HepG2 (cell line): ENCODE measurements around the gene SLC43A1. TPM values are rescaled to one million over a fixed set of nuclear protein-coding genes. Genes with fewer than 3 reads are reported as not detected.
A peak's percentile ranks its signal among the peaks of the same experiment; 100 is the strongest.

ENCODE experiments used
- AGO2 ChIP-seq: fragments of 200-400 bp; formaldehyde crosslinking; optimal IDR thresholded peaks from 2 replicates; pipeline ENCODE3; 2017; ENCODE audit warnings: mild to moderate bottlenecking, low read depth, low read length, moderate library complexity
- ETV6 ChIP-seq: sonication (generic); formaldehyde crosslinking; conservative IDR thresholded peaks from 2 replicates; pipeline ENCODE4 v1.4.0; 2020; ENCODE audit warnings: missing genetic modification reagents
- FOSL2 ChIP-seq: sonication (generic); formaldehyde crosslinking; IDR thresholded peaks from 2 replicates; pipeline ENCODE4 v1.4.0; 2020; ENCODE audit warnings: missing genetic modification reagents
- GABPB1 ChIP-seq: IDR thresholded peaks from 2 replicates; pipeline ENCODE4 v1.6.1; 2016; ENCODE audit warnings: mild to moderate bottlenecking, missing genetic modification reagents, moderate library complexity, missing compliant biosample characterization
- HDAC2 ChIP-seq: sonication (generic); formaldehyde crosslinking; IDR thresholded peaks from 2 replicates; pipeline ENCODE4 v1.4.0; 2020; ENCODE audit warnings: missing genetic modification reagents
- MED1 ChIP-seq: sonication (generic); formaldehyde crosslinking; IDR thresholded peaks from 2 replicates; pipeline ENCODE4 v1.4.0; 2020; ENCODE audit warnings: missing genetic modification reagents
- NFYC ChIP-seq: IDR thresholded peaks from 2 replicates; pipeline ENCODE4 v1.6.1; 2016; ENCODE audit warnings: missing genetic modification reagents, missing compliant biosample characterization
- NONO ChIP-seq, 2 experiments: fragments of 450-650 bp in 1 of 2; sonication (generic) in 1 of 2; formaldehyde crosslinking in 1 of 2; IDR thresholded peaks in 1 of 2; conservative IDR thresholded peaks in 1 of 2; 2 replicates each; pipeline versions ENCODE4 v1.6.1 to v1.8.0; 2017 to 2022; ENCODE audit warnings: mild to moderate bottlenecking in 1 of 2, missing genetic modification reagents in 1 of 2, moderate library complexity in 1 of 2
- SAP130 ChIP-seq: IDR thresholded peaks from 2 replicates; pipeline ENCODE4 v1.6.1; 2016; ENCODE audit warnings: low read depth
- SP4 ChIP-seq: sonication (generic); formaldehyde crosslinking; IDR thresholded peaks from 2 replicates; pipeline ENCODE4 v1.8.1; 2023; ENCODE audit warnings: mild to moderate bottlenecking, missing genetic modification reagents
- YY1 ChIP-seq: IDR thresholded peaks from 2 replicates; pipeline ENCODE4 v1.6.1; 2011; ENCODE audit warnings: low read length, low read depth, moderate library complexity, mild to moderate bottlenecking; ENCODE audit not compliant: insufficient read depth, insufficient replicate concordance
- ZFP1 ChIP-seq: IDR thresholded peaks from 2 replicates; pipeline ENCODE4 v1.6.1; 2016
- ZFY ChIP-seq: sonication (generic); formaldehyde crosslinking; IDR thresholded peaks from 2 replicates; pipeline ENCODE4 v1.4.0; 2020; ENCODE audit warnings: missing genetic modification reagents
- ZNF124 ChIP-seq: sonication (generic); formaldehyde crosslinking; IDR thresholded peaks from 2 replicates; pipeline ENCODE4 v1.4.0; 2020; ENCODE audit warnings: missing genetic modification reagents
- ZNF235 ChIP-seq: sonication (generic); formaldehyde crosslinking; IDR thresholded peaks from 2 replicates; pipeline ENCODE4 v1.8.1; 2023; ENCODE audit warnings: mild to moderate bottlenecking, missing genetic modification reagents, borderline replicate concordance
- ZNF263 ChIP-seq: sonication (generic); formaldehyde crosslinking; IDR thresholded peaks from 2 replicates; pipeline ENCODE4 v1.4.0; 2020; ENCODE audit warnings: missing genetic modification reagents
- ZNF331 ChIP-seq: sonication (generic); formaldehyde crosslinking; IDR thresholded peaks from 2 replicates; pipeline ENCODE4 v1.4.0; 2020; ENCODE audit warnings: missing genetic modification reagents
- ZNF564 ChIP-seq: sonication (generic); formaldehyde crosslinking; IDR thresholded peaks from 2 replicates; pipeline ENCODE4 v1.8.1; 2023; ENCODE audit warnings: mild to moderate bottlenecking, missing genetic modification reagents
- polyA plus RNA-seq, 8 experiments: library from polyadenylated mRNA; depleted of rRNA in 3 of 8; stranded (reverse) in 7 of 8; unstranded in 1 of 8; fragments of >200 nt; fragmentation: Illumina TruSeq in 4 of 8; extraction: Trizol in 4 of 8; gene quantifications; 2 replicates each; pipeline versions ENCODE4 v1.2.1 to v1.2.3, GENCODE V29; 2011 to 2016; ENCODE audit warnings: low read depth in 4 of 8, missing spikeins in 1 of 8, mixed read lengths in 1 of 8; ENCODE audit not compliant: insufficient read depth in 1 of 8
- total RNA-seq, 5 experiments: library from RNA; depleted of rRNA; stranded (reverse); fragments of >200 nt; fragmentation: Illumina TruSeq; extraction: Trizol; gene quantifications; 2 replicates each; pipeline ENCODE4 v1.2.3, GENCODE V29; 2016; ENCODE audit warnings: low read depth in 1 of 5
- TF ChIP-seq, protein P1 (sequence below): IDR thresholded peaks from 2 replicates; pipeline ENCODE4 v1.4.0; 2020; ENCODE audit warnings: mild to moderate bottlenecking, missing genetic modification reagents
- TF ChIP-seq, protein P2 (sequence below): sonication (generic); formaldehyde crosslinking; IDR thresholded peaks from 2 replicates; pipeline ENCODE4 v1.5.0; 2020; ENCODE audit warnings: mild to moderate bottlenecking, missing genetic modification reagents, moderate library complexity
- TF ChIP-seq, protein P3 (sequence below): IDR thresholded peaks from 2 replicates; pipeline ENCODE4 v1.6.1; 2012; ENCODE audit warnings: low read depth, low read length, improper control_type of control experiment
- TF ChIP-seq, protein P4 (sequence below): IDR thresholded peaks from 2 replicates; pipeline ENCODE4 v1.6.1; 2016

Gene SLC43A1
- total and polyA plus RNA-seq, 2 of the 13 experiments (the other 11 are each of a cell fraction or from before 2014, with no cell fraction given), result 72.3 to 87.6 TPM

DNA sequence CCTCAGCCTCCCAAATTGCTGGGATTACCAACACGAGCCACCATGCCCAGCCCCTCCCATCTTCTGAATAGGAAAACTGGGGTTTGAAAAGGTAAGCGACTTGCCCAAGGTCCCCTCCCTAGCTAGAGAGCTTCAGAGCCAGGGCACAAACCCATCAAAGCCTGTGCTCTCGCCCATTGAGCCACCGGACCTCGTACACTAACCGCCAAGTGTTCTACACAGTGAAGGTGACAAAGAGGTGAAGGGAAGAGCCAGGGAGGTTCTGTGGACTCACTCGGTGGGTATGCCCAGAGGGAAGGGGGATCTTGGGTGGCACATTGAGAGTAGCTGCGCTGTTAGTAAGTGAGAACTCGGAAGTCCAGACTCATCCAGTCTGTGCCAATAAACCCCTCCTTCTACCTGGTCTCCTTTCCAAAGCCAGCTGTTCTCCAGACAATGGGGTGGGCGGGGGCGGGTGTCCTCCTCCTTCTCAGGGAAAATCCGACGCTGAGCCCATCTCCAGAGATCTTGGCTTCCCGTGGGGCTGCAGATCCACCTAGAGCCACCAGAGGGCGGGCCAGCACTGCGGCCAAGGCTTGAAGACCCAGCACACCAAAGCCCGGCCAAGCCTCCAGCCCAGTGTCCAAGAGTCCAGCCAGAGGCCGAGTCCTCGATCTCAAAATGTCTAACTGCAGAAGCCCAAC, 58.4 kb downstream of the SLC43A1 start (continued):
- no peak for TF ChIP-seq ZNF235
- TF ChIP-seq, protein P1, sequence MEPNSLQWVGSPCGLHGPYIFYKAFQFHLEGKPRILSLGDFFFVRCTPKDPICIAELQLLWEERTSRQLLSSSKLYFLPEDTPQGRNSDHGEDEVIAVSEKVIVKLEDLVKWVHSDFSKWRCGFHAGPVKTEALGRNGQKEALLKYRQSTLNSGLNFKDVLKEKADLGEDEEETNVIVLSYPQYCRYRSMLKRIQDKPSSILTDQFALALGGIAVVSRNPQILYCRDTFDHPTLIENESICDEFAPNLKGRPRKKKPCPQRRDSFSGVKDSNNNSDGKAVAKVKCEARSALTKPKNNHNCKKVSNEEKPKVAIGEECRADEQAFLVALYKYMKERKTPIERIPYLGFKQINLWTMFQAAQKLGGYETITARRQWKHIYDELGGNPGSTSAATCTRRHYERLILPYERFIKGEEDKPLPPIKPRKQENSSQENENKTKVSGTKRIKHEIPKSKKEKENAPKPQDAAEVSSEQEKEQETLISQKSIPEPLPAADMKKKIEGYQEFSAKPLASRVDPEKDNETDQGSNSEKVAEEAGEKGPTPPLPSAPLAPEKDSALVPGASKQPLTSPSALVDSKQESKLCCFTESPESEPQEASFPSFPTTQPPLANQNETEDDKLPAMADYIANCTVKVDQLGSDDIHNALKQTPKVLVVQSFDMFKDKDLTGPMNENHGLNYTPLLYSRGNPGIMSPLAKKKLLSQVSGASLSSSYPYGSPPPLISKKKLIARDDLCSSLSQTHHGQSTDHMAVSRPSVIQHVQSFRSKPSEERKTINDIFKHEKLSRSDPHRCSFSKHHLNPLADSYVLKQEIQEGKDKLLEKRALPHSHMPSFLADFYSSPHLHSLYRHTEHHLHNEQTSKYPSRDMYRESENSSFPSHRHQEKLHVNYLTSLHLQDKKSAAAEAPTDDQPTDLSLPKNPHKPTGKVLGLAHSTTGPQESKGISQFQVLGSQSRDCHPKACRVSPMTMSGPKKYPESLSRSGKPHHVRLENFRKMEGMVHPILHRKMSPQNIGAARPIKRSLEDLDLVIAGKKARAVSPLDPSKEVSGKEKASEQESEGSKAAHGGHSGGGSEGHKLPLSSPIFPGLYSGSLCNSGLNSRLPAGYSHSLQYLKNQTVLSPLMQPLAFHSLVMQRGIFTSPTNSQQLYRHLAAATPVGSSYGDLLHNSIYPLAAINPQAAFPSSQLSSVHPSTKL, result peak; percentile 56
- peak; percentile 50; the same call in 1 of the 2 replicates for TF ChIP-seq ZFY (CRISPR knock-in tag)
- TF ChIP-seq ZNF124 (CRISPR knock-in tag), result peak; percentile 57; the same call in 1 of the 2 replicates
- TF ChIP-seq, protein P2, sequence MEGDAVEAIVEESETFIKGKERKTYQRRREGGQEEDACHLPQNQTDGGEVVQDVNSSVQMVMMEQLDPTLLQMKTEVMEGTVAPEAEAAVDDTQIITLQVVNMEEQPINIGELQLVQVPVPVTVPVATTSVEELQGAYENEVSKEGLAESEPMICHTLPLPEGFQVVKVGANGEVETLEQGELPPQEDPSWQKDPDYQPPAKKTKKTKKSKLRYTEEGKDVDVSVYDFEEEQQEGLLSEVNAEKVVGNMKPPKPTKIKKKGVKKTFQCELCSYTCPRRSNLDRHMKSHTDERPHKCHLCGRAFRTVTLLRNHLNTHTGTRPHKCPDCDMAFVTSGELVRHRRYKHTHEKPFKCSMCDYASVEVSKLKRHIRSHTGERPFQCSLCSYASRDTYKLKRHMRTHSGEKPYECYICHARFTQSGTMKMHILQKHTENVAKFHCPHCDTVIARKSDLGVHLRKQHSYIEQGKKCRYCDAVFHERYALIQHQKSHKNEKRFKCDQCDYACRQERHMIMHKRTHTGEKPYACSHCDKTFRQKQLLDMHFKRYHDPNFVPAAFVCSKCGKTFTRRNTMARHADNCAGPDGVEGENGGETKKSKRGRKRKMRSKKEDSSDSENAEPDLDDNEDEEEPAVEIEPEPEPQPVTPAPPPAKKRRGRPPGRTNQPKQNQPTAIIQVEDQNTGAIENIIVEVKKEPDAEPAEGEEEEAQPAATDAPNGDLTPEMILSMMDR (CRISPR knock-in tag), result peak; percentile 97
- TF ChIP-seq NFYC (CRISPR knock-in tag), result no peak
- TF ChIP-seq ZNF331, result peak; percentile 55; the same call in 1 of the 2 replicates
- TF ChIP-seq SAP130 (CRISPR knock-in tag), result peak; percentile 55; the same call in 1 of the 2 replicates
- no peak for TF ChIP-seq ZFP1
- TF ChIP-seq ETV6, result no peak
- TF ChIP-seq ZNF564, result no peak
- 0 out of 2 replicates have a peak, but pooled peaks have one; percentile 27 for TF ChIP-seq ZNF263 (CRISPR knock-in tag)
- 0 out of 2 replicates have a peak, but pooled peaks have one; percentile 35 for TF ChIP-seq FOSL2 (CRISPR knock-in tag)
- TF ChIP-seq HDAC2 (CRISPR knock-in tag), result no peak; the same call in 1 of the 2 replicates
- TF ChIP-seq AGO2, result no peak
- no peak for TF ChIP-seq SP4 (CRISPR knock-in tag)
- peak; percentile 42 for TF ChIP-seq GABPB1
- TF ChIP-seq MED1 (CRISPR knock-in tag), result peak; percentile 72
- TF ChIP-seq, protein P3, sequence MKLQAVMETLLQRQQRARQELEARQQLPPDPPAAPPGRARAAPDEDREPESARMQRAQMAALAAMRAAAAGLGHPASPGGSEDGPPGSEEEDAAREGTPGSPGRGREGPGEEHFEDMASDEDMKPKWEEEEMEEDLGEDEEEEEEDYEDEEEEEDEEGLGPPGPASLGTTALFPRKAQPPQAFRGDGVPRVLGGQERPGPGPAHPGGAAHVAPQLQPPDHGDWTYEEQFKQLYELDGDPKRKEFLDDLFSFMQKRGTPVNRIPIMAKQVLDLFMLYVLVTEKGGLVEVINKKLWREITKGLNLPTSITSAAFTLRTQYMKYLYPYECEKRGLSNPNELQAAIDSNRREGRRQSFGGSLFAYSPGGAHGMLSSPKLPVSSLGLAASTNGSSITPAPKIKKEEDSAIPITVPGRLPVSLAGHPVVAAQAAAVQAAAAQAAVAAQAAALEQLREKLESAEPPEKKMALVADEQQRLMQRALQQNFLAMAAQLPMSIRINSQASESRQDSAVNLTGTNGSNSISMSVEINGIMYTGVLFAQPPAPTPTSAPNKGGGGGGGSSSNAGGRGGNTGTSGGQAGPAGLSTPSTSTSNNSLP, result no peak
- TF ChIP-seq YY1, result peak; percentile 75
- TF ChIP-seq, protein P4, sequence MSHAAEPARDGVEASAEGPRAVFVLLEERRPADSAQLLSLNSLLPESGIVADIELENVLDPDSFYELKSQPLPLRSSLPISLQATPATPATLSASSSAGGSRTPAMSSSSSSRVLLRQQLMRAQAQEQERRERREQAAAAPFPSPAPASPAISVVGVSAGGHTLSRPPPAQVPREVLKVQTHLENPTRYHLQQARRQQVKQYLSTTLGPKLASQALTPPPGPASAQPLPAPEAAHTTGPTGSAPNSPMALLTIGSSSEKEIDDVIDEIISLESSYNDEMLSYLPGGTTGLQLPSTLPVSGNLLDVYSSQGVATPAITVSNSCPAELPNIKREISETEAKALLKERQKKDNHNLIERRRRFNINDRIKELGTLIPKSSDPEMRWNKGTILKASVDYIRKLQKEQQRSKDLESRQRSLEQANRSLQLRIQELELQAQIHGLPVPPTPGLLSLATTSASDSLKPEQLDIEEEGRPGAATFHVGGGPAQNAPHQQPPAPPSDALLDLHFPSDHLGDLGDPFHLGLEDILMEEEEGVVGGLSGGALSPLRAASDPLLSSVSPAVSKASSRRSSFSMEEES (CRISPR knock-in tag), result 0 out of 2 replicates have a peak, but pooled peaks have one; percentile 13
- no peak for TF ChIP-seq NONO (IDR thresholded peaks at IDR 0.05)
- TF ChIP-seq NONO (CRISPR knock-in tag; conservative IDR thresholded peaks at IDR 0.05), result no peak
